22Rv1 (cell line): ENCODE data around the gene IL23R.

Experiments
- CTCF ChIP-seq: fragments of 450-650 bp; IDR thresholded peaks from 2 replicates; pipeline ENCODE4 v1.5.1; 2017; ENCODE audit warnings: mild to moderate bottlenecking
- ZFX ChIP-seq: fragments of 450-650 bp; IDR thresholded peaks from 2 replicates; pipeline ENCODE4 v1.6.1; 2017; ENCODE audit warnings: antibody characterized with exemption, borderline replicate concordance

- TF ChIP-seq CTCF = no peak
- no peak for TF ChIP-seq ZFX
These were observed 699 bp upstream of the IL23R start for GRCh38 chr1:67165468-67166041.
